GM18502 (cell line): ENCODE results near the gene GPRC5A.

Source experiments
- ATAC-seq: cut with Tn5 transposase; IDR thresholded peaks from one replicate; pipeline ENCODE4 v1.9.1; 2021; ENCODE audit warnings: mild to moderate bottlenecking; ENCODE audit not compliant: unreplicated experiment, poor library complexity

The GPRC5A gene

DNA sequence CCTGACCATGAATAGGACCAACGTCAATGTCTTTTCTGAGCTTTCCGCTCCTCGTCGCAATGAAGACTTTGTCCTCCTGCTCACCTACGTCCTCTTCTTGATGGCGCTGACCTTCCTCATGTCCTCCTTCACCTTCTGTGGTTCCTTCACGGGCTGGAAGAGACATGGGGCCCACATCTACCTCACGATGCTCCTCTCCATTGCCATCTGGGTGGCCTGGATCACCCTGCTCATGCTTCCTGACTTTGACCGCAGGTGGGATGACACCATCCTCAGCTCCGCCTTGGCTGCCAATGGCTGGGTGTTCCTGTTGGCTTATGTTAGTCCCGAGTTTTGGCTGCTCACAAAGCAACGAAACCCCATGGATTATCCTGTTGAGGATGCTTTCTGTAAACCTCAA is 17.3 kb downstream of the GPRC5A start:
- no peak for ATAC-seq

DNA sequence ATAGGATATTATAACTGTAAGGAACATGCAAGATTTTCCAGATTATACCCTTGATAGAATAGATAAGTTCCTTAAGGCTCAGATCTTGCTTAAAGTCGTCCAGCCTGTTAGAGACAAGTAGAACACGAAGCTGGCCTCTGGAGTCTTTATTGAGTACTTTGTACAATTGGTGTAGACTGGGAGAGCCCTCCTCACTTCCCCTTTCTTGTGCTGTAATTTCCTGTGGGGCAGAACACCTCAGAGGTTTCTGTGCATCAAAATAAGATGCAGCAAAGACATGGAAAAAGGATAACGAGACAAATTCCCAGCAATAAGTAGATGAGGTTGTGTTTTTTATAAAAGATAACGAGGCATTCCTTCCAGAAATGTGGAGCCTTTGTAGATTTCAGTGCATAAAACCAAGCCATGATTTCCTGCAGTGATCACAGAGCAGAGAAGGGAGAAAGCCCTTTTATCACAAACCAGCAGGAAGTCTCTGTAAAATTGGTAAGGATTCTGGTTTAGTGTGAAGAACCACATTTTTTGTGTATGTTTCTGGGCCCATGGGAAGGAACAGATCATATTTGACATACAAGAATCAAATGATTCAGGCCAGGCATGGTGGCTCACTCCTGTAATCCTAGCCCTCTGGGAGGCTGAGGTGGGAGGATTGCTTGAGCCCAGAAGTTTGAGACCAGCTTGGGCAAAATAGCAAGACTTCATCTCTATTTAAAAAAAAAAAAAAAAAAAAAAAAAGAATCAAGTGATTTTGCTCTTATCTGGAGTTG is 18.0 kb downstream of the GPRC5A start:
- ATAC-seq: peak; percentile 54

DNA sequence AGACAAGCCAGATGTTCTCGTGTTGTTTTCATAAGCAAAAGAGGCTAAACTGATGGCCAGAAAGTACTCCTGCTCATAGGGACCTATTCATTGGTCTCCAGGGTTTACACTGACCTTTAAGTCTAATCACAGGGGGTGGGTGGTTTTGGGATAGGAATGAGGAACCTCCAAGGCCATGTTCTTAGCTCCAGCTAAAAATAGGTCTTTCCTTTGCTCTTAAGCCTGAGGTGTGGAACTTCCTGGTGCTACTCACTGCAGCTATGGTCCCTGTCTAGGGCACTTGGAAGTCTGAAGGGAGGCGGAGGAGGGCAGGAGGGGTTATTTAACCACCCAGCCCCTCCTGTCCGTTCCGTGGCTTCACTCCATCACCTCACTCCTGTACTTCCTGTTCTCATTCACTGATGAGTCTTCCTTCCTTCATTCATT is 18.6 kb downstream of the GPRC5A start:
- ATAC-seq: no peak

DNA sequence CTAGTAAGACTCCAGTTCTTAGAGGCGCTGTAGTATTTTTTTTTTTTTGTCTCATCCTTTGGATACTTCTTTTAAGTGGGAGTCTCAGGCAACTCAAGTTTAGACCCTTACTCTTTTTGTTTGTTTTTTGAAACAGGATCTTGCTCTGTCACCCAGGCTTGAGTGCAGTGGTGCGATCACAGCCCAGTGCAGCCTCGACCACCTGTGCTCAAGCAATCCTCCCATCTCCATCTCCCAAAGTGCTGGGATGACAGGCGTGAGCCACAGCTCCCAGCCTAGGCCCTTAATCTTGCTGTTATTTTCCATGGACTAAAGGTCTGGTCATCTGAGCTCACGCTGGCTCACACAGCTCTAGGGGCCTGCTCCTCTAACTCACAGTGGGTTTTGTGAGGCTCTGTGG is 21.3 kb downstream of the GPRC5A start:
- ATAC-seq: no peak

DNA sequence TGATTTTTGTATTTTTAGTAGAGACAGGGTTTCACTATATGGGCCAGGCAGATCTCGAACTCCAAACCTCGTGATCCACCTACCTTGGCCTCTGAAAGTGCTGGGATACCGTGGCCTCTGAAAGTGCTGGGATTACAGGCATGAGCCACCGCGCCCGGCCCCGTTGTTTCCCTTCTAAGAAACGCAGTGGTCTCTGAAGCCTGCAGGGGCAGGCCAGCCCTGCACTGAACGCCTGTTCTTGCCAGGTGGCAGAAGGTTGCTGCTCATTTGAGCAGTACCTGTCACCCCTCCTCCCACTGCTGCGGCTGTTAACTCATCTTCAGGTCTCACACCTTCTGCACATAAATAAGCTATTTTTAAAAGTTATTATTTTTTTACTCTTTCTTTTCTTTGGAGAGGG is 24.3 kb downstream of the GPRC5A start:
- no peak for ATAC-seq

DNA sequence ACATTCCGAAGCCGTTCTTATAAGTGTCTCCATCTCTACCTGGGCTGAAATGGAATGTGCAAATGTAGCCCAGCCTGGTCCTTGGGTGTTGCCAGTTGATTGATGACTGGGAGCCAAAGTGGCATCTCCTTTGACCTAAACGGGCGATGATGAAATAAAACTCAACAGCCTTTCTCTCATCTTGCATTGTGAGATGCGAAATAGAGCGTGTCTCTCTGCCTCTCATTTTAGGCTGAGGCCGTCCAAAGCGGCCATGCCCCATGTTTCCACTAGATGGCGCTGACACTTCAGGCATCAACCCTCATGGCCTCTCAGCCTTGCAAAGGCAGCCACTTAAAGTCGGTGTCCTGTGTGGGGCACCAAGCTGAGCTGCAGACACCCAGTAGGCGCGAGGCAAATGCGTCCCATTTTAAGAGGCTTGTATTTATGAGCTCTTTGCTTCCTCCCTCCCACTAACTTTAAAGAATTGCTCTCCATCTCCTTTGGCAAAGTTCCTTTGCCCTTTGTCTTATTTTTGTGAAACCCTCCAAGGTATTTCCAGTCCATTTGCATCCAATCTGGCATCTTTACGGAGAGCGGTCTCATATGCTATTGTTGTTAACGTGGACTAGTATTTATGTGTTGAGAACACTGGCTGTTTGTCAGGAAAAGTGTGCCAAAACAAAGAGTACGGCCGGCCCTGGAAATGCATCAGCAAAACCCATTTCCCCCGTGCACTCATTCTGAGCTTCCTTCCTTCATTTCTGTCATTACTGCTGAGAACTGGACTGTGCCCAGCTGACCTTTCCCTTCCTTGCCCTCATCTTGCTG is 25.0 kb downstream of the GPRC5A start:
- ATAC-seq: peak; percentile 91

DNA sequence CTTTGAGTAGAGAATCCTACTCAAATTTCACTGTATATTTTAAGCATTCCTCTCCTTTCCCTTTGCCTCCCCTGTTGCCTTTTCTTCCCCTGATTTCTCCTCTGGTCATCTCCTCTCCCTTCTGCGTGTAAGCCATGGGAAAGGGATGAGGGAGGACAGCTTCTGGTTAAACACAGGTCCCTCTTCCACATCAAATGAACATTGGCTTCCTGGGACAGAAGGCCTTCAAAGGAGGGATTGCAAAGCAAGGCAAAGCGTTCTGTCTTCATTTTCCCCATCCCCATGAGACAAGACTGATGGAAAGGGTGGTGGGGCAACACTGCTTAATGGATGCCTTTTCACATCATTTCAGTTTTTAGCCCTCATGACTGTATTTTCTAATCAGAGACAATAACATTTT is 26.2 kb downstream of the GPRC5A start:
- no peak for ATAC-seq

DNA sequence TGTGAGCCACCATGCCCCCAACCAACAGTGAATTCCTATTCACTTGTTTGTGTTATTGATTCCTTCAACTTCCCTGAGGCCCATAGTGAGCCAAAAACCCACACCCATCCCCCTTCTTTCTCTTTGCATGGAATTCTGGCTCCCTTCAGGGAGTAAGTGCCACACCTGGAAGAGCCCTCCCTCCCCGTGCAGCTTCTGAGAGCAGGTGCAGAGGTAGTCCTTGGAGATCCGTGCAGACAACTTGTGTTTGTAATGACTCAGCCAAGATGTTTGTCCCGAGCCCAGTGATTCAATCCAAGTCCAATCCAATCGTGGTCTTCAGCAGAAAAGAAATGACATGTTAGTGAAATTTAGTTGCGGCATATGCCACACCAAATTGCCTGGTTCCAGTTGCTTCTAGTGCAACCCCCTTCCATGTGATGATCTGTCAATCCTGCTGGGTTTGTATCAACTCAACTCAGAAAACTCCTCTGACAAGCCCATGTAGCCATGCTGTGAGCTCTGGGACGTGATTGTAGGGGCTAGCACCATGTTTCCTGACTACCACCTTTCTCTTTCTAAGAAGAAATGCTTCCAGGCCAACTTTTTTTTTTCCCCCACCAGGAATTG is 27.5 kb downstream of the GPRC5A start:
- ATAC-seq: no peak

DNA sequence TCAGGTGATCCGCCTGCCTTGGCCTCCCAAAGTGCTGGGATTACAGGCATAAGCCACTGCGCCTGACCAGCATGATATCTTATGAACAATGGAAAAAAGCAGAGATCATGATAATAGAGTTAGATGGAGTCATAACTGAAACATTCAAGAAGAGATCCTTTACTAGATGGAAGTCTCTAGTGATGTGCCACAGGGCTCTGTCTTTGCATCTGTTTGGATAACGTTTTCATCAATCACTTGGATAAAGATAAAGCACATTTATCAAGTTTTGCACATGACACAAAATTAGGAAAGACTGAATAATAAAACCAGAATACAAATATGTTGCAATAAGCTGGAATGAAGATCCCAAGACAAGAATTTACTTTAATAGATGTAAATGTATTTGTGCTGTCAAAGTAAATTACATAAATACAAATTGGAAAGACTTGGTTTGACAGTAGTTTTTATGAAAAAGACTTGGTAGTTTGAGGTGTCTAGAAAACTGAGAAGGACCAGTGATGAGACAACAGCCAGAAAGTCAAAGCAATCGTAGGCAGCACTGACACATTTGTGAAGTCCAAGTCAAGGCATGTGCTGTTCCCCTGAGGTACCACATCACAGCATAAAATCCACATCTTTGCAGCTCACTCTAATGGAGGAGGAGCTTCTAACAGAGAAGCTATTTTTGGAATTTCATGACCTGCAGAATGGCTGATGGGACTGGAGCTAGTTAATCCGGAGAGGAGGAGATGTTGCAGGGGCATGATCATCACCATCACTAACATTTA is 28.5 kb downstream of the GPRC5A start:
- no peak for ATAC-seq

DNA sequence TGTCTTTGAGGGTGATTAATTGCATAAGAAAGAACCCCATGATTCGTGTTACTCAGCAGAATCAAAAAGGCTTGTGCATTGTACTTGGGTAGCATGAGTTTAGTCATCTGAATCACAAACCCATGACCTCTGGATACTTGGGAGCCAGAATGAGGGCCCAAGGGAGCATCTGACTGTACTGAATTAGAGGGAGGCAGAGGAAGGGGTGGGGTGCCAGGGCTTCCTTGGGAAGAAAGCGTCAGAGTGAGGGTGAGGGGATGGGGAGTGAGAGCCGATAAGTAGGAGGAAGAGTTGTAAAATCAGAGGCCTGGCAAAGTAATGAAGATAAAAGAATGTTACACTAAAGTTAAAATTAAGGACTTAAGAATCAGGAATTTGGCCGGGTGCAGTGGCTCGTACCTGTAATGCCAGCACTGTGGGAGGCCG is 30.8 kb downstream of the GPRC5A start:
- no peak for ATAC-seq

DNA sequence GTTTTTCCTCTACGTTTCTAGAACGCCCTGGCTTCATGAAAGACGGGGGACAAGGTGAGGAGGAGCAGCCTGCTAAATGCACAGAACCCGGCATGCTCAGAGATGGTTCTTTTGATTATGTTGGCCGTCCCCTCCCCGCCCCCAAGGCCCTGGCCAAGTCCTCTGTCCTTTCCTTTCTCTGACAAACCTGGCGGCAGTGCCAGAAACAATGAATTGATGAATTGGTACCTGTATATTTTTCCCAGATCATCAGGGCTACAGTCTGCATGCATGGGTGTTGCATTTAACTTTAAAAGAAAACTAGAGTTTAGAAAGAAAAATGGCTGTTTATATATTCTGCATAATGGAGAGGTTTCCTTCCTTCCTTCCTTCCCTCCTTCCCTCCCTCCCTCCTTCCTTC is 31.6 kb downstream of the GPRC5A start:
- ATAC-seq: no peak

DNA sequence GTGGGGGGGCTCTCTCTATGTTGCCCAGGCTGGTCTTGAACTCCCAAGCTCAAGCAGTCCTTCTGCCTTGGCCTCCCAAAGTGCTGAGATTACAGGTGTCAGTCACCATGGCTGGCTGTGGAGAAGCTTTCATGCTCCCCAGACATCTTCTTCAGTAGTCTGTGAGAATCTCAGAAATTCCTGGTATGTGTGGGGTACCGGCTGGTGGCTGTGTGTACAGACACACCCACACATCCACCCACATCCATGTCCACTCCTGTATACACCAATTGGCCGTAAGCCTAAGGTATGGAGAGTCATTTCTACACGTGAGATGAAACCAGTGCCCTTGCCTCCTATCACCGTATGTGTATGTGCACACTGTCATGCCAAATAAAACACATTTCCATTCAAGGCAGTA is 32.8 kb downstream of the GPRC5A start:
- ATAC-seq: no peak

DNA sequence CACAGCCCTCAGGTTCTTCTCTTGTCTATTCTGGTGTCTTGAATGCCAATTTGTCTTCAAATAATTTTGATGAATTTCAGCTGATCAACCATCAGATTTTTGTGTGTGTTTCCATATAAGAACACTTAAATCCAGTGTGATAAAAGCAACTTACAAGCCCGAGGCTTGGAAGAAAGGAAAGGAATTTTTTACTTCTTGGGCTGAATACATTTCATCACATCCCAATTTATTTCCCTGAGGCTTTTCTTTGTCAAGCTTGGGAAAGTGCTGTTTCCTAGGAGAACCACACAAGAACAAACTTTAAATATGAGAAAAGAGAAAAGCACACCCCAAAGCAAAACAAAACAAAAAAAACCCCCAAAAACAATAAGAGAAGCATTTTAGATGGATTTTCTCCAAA is 34.0 kb downstream of the GPRC5A start:
- no peak for ATAC-seq

DNA sequence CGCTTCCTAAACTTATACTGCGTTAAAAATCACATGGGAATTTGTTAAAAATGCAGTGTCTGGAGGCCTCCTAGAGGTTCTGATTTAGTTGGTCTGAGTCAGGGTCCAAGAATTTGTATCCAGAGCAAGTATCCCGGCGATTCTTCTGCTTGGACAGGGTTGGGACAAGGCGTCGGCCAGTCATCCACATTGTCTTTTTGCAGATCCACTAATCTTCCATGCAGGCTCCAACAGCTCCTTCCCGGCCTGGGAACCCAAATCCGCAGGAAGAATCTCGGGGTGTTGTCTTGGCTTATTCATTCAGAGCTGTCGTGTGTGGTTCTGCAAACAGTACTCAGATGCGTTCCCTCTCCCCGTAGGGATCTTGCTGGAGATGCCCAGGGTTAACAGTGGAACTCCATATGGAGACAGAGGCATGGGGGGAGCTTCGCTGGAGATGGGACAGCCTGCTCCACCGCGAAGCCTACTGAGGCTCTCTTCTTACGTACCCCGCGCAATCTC is 35.3 kb downstream of the GPRC5A start:
- no peak for ATAC-seq

DNA sequence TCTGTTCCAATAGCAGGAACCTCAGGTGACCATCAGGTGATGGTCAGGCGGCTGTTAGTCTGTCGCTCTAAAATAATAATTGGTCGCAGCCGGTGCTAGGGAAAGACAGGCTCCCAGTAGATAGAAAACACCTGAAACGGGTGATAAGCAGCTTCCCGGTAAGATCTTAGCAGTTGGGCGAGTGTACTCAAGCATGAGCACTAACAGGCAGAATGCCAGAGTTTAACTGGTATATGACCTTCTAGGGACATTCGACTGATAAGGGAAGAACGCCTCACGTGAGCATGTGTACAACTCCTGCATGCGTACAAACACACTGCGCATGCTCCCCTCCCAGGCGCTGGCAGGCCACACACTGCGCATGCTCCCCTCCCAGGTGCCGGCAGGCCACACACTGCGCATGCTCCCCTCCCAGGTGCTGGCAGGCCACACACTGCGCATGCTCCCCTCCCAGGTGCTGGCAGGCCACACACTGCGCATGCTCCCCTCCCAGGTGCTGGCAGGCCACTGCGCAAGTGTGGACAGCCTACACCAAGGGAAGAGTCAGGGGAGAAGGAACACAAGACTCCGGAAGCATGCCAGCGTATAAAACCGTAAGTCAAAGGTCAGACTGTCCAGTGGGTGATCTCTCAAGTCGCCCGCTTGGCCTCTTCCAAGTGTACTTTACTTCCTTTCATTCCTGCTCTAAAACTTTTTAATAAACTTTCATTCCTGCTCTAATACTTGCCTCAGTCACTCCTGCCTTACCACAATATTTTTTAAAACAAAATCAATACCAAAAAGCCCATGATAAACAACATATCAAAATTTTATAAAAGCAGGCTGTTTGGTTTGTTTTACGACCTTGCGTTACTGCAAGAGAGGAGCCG is 36.1 kb downstream of the GPRC5A start:
- ATAC-seq: no peak

DNA sequence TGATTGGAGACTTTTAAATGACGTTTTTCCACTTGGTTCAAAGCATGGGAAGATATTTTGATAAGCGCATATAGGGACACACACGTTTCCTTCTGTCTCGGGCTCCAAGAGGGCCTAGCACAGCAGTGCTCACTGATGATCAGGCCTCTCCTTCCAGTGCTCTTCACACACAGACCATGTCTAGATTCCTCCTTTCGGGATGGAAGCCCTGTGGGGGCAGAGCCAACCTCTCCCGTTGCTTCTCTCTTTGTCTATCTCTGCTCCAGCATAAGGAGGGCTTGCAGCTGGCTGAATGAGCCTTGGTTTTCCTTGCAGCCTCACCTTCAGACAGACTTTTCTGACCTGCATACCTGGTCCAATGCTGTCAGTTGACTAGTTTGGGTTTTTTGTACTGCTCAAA is 38.3 kb downstream of the GPRC5A start:
- ATAC-seq: no peak

DNA sequence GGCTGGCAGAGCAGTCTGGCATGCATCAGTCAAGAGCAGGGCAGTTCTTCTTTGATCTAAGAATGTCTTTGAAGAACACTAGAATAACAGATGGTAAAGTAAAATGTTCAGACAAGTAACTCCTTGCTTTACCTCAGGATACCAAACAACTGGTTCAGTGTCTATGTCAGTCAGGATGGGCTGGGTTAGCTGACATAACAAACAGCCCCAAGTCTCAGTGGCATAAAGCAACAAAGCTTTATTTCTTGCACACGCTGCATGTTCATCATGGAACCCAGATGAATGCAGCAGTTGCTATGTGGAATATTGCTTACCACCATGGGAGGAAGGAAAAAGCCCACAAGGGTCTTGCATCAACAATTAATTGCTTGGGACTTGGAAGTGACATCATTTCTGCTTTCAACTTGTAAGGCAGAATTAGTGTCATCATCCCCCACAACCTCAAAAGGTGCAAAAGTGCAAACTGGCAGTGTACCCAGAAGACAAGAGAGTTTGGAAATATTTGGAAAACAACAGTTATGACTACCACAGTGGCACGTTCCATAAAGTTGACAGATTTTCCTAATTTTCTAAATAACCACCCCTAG is 39.4 kb downstream of the GPRC5A start:
- ATAC-seq: no peak

DNA sequence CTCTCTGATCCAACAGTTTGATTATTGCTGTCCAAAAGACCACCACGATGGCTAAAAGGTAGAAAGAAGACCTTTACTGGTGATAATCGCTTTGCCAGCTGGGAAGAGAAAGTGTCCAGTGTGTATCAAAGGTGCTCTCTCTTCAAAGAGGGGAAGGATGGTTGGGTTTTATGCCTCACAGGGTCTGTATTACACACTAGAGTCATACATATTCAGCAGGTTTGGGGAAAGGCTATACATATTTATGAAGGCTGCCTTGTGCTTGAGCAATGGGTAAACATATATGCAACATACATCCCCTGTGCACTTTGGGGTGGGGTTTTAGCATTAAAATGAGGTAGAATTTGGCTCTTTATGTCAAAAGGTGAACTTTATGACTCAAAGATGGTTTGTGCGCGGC is 42.4 kb downstream of the GPRC5A start:
- no peak for ATAC-seq

DNA sequence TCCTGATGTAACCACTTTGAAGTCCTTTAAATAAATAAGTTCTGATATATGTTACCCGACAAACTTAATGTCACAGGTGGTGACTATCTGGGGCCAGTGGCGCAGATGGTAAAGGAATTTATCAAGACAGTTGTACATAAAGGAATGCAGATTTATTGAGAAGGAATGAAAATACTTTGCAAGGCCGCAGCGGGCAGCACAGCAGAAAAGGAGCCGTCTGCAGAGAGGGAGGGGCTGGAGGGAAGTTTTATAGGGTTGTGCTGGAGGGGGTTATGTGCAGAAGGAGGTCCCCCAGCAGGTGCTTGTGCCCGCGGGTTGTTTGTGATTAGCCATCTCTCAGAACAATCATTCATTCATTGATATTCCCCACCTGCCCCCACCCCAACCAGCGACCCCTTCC is 43.2 kb downstream of the GPRC5A start:
- no peak for ATAC-seq
